HEK293 (cell line): ENCODE data around the gene SLC25A14.

Experiments
- CTCF ChIA-PET: fragments of 350-600 bp; formaldehyde crosslinking; extraction: SDS; loops from one replicate; lab custom pipeline; 2021; ENCODE audit warnings: antibody characterized with exemption; lab: Yijun Ruan, JAX
- POLR2A ChIA-PET: fragments of 300-600 bp; formaldehyde crosslinking; extraction: SDS; loops from one replicate; lab custom pipeline; 2020; ENCODE audit warnings: antibody characterized with exemption, inconsistent platforms; lab: Yijun Ruan, JAX
- H3K27ac ChIP-seq: fragments of 200-500 bp; sonication (Bioruptor generic); 2 replicates; pipeline ENCODE4 v1.5.1; 2014; ENCODE audit warnings: low read depth, low read length, control low read depth, inconsistent platforms; ENCODE audit errors: extremely low read depth
- H3K36me3 ChIP-seq, 2 experiments: fragments of 200-500 bp in 1 of 2; sonication (Bioruptor generic) in 1 of 2; 1 replicate in 1 of 2; 2 replicates in 1 of 2; pipeline ENCODE4 v1.5.1; 2014 to 2017; ENCODE audit warnings: inconsistent platforms in 2 of 2, low read length in 2 of 2; ENCODE audit not compliant: control insufficient read depth in 2 of 2, insufficient read depth in 1 of 2
- H3K4me1 ChIP-seq: fragments of 200-500 bp; sonication (Bioruptor generic); 2 replicates; pipeline ENCODE4 v1.5.1; 2014; ENCODE audit warnings: mild to moderate bottlenecking, low read length, inconsistent platforms; ENCODE audit not compliant: control insufficient read depth, insufficient read depth
- H3K4me3 ChIP-seq: 2 replicates; pipeline ENCODE4 v1.5.1; 2011; ENCODE audit warnings: low read depth, mild to moderate bottlenecking, control low read depth, low read length, moderate library complexity
- H3K9me3 ChIP-seq: fragments of 200-500 bp; sonication (Bioruptor generic); 2 replicates; pipeline ENCODE4 v1.5.1; 2014; ENCODE audit warnings: low read depth, low read length, inconsistent platforms; ENCODE audit not compliant: control insufficient read depth, insufficient read depth
- BCL11A ChIP-seq: fragments of 450-650 bp; formaldehyde crosslinking; IDR thresholded peaks from 2 replicates; pipeline ENCODE4 v1.5.1; 2016; ENCODE audit warnings: low read depth, missing biosample characterization, missing genetic modification characterization
- GLIS2 ChIP-seq: fragments of 450-650 bp; formaldehyde crosslinking; IDR thresholded peaks from 2 replicates; pipeline ENCODE4 v1.5.1; 2016; ENCODE audit warnings: missing biosample characterization, missing genetic modification characterization
- IKZF3 ChIP-seq: fragments of 450-650 bp; IDR thresholded peaks from 2 replicates; pipeline ENCODE4 v1.5.0; 2018; ENCODE audit warnings: missing biosample characterization, mild to moderate bottlenecking, missing genetic modification characterization, moderate library complexity
- ZFP37 ChIP-seq: fragments of 450-650 bp; formaldehyde crosslinking; IDR thresholded peaks from 2 replicates; pipeline ENCODE4 v1.5.1; 2016; ENCODE audit warnings: missing biosample characterization, missing genetic modification characterization
- ZNF146 ChIP-seq: fragments of 450-650 bp; formaldehyde crosslinking; IDR thresholded peaks from 2 replicates; pipeline ENCODE4 v1.5.1; 2016; ENCODE audit warnings: missing biosample characterization, missing genetic modification characterization
- ZNF23 ChIP-seq: fragments of 450-650 bp; formaldehyde crosslinking; IDR thresholded peaks from 2 replicates; pipeline ENCODE4 v1.5.1; 2016; ENCODE audit warnings: missing biosample characterization, missing genetic modification characterization, borderline replicate concordance
- ZNF521 ChIP-seq: fragments of 450-650 bp; formaldehyde crosslinking; IDR thresholded peaks from 2 replicates; pipeline ENCODE4 v1.5.1; 2017; ENCODE audit warnings: missing biosample characterization, mild to moderate bottlenecking, missing genetic modification characterization
- ZNF544 ChIP-seq: fragments of 450-650 bp; formaldehyde crosslinking; IDR thresholded peaks from 2 replicates; pipeline ENCODE4 v1.5.0; 2017; ENCODE audit warnings: missing biosample characterization, missing genetic modification characterization
- ZNF561 ChIP-seq: fragments of 450-650 bp; IDR thresholded peaks from 2 replicates; pipeline ENCODE4 v1.5.1; 2018; ENCODE audit warnings: missing biosample characterization, missing genetic modification characterization, borderline replicate concordance
- ZNF585B ChIP-seq: fragments of 450-650 bp; formaldehyde crosslinking; IDR thresholded peaks from 2 replicates; pipeline ENCODE4 v1.5.1; 2016; ENCODE audit warnings: missing biosample characterization, missing genetic modification characterization
- ZNF596 ChIP-seq: fragments of 450-650 bp; IDR thresholded peaks from 2 replicates; pipeline ENCODE4 v1.5.0; 2018; ENCODE audit warnings: missing biosample characterization, mild to moderate bottlenecking, missing genetic modification characterization, moderate library complexity
- ZNF830 ChIP-seq: fragments of 450-650 bp; IDR thresholded peaks from 2 replicates; pipeline ENCODE4 v1.5.0; 2018; ENCODE audit warnings: missing biosample characterization, missing genetic modification characterization, low read depth, mild to moderate bottlenecking, moderate library complexity
- TF ChIP-seq, protein P1 (sequence below): fragments of 450-650 bp; formaldehyde crosslinking; IDR thresholded peaks from 2 replicates; pipeline ENCODE4 v1.5.1; 2016; ENCODE audit warnings: missing biosample characterization, missing genetic modification characterization
- TF ChIP-seq, protein P2 (sequence below): fragments of 450-650 bp; formaldehyde crosslinking; IDR thresholded peaks from 2 replicates; pipeline ENCODE4 v1.5.1; 2017; ENCODE audit warnings: missing biosample characterization, missing genetic modification characterization
- TF ChIP-seq, protein P3 (sequence below): fragments of 450-650 bp; formaldehyde crosslinking; IDR thresholded peaks from 2 replicates; pipeline ENCODE4 v1.5.1; 2016; ENCODE audit warnings: missing biosample characterization, missing genetic modification characterization
- TF ChIP-seq, protein P4 (sequence below): fragments of 450-650 bp; formaldehyde crosslinking; IDR thresholded peaks from 2 replicates; pipeline ENCODE4 v1.5.1; 2016; ENCODE audit warnings: missing biosample characterization, missing genetic modification characterization
- TF ChIP-seq, protein P5 (sequence below): fragments of 450-650 bp; formaldehyde crosslinking; IDR thresholded peaks from 2 replicates; pipeline ENCODE4 v1.5.1; 2017; ENCODE audit warnings: missing biosample characterization, missing genetic modification characterization
- TF ChIP-seq, protein P6 (sequence below): fragments of 450-650 bp; formaldehyde crosslinking; IDR thresholded peaks from 2 replicates; pipeline ENCODE4 v1.5.1; 2016; ENCODE audit warnings: missing biosample characterization, missing genetic modification characterization, borderline replicate concordance

The SLC25A14 gene

DNA sequence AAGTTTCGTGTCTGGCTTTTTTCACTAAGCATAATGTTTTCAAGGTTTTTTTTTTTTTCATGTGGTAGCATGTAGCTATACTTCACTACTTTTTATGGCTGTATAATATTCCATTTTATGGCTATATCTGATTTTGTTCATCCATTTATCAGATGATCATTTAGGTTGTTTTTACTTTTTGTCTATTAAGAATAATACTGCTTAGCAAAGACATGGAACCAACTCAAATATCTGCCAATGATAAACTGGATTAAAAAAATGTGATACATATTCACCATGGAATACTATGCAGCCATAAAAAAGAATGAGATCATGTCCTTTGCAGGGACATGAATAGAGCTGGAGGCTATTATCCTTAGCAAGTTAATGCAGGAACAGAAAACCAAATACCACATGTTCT lies 38.3 kb upstream of the SLC25A14 start:
- TF ChIP-seq, protein P1, sequence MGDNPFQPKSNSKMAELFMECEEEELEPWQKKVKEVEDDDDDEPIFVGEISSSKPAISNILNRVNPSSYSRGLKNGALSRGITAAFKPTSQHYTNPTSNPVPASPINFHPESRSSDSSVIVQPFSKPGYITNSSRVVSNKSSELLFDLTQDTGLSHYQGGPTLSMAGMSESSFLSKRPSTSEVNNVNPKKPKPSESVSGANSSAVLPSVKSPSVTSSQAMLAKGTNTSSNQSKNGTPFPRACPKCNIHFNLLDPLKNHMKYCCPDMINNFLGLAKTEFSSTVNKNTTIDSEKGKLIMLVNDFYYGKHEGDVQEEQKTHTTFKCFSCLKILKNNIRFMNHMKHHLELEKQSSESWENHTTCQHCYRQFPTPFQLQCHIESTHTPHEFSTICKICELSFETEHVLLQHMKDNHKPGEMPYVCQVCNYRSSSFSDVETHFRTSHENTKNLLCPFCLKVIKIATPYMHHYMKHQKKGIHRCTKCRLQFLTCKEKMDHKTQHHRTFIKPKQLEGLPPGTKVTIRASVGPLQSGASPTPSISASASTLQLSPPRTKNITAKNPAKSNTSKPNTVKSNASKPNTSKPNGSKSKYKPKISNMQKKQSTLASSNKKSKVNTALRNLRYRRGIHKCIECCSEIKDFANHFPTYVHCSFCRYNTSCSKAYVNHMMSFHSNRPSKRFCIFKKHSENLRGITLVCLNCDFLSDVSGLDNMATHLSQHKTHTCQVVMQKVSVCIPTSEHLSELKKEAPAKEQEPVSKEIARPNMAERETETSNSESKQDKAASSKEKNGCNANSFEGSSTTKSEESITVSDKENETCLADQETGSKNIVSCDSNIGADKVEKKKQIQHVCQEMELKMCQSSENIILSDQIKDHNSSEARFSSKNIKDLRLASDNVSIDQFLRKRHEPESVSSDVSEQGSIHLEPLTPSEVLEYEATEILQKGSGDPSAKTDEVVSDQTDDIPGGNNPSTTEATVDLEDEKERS (tag by site-specific recombination): peak; percentile 89
- no peak for TF ChIP-seq ZNF561
- TF ChIP-seq, protein P2, sequence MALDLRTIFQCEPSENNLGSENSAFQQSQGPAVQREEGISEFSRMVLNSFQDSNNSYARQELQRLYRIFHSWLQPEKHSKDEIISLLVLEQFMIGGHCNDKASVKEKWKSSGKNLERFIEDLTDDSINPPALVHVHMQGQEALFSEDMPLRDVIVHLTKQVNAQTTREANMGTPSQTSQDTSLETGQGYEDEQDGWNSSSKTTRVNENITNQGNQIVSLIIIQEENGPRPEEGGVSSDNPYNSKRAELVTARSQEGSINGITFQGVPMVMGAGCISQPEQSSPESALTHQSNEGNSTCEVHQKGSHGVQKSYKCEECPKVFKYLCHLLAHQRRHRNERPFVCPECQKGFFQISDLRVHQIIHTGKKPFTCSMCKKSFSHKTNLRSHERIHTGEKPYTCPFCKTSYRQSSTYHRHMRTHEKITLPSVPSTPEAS (tag by site-specific recombination): no peak
- no peak for TF ChIP-seq BCL11A (tag by site-specific recombination)
- TF ChIP-seq ZNF521 (tag by site-specific recombination): no peak
- no peak for TF ChIP-seq ZNF23 (tag by site-specific recombination)
- TF ChIP-seq, protein P3, sequence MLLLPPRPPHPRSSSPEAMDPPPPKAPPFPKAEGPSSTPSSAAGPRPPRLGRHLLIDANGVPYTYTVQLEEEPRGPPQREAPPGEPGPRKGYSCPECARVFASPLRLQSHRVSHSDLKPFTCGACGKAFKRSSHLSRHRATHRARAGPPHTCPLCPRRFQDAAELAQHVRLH (tag by site-specific recombination): peak; percentile 72
- no peak for TF ChIP-seq ZNF544 (tag by site-specific recombination)
- TF ChIP-seq, protein P4, sequence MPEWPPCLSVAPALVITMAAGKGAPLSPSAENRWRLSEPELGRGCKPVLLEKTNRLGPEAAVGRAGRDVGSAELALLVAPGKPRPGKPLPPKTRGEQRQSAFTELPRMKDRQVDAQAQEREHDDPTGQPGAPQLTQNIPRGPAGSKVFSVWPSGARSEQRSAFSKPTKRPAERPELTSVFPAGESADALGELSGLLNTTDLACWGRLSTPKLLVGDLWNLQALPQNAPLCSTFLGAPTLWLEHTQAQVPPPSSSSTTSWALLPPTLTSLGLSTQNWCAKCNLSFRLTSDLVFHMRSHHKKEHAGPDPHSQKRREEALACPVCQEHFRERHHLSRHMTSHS: no peak
- no peak for TF ChIP-seq ZNF596 (tag by site-specific recombination)
- TF ChIP-seq ZNF585B (tag by site-specific recombination): no peak
- no peak for TF ChIP-seq ZFP37 (tag by site-specific recombination)
- no peak for TF ChIP-seq ZNF830 (tag by site-specific recombination)
- TF ChIP-seq, protein P5, sequence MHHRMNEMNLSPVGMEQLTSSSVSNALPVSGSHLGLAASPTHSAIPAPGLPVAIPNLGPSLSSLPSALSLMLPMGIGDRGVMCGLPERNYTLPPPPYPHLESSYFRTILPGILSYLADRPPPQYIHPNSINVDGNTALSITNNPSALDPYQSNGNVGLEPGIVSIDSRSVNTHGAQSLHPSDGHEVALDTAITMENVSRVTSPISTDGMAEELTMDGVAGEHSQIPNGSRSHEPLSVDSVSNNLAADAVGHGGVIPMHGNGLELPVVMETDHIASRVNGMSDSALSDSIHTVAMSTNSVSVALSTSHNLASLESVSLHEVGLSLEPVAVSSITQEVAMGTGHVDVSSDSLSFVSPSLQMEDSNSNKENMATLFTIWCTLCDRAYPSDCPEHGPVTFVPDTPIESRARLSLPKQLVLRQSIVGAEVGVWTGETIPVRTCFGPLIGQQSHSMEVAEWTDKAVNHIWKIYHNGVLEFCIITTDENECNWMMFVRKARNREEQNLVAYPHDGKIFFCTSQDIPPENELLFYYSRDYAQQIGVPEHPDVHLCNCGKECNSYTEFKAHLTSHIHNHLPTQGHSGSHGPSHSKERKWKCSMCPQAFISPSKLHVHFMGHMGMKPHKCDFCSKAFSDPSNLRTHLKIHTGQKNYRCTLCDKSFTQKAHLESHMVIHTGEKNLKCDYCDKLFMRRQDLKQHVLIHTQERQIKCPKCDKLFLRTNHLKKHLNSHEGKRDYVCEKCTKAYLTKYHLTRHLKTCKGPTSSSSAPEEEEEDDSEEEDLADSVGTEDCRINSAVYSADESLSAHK (tag by site-specific recombination): no peak
- TF ChIP-seq, protein P6, sequence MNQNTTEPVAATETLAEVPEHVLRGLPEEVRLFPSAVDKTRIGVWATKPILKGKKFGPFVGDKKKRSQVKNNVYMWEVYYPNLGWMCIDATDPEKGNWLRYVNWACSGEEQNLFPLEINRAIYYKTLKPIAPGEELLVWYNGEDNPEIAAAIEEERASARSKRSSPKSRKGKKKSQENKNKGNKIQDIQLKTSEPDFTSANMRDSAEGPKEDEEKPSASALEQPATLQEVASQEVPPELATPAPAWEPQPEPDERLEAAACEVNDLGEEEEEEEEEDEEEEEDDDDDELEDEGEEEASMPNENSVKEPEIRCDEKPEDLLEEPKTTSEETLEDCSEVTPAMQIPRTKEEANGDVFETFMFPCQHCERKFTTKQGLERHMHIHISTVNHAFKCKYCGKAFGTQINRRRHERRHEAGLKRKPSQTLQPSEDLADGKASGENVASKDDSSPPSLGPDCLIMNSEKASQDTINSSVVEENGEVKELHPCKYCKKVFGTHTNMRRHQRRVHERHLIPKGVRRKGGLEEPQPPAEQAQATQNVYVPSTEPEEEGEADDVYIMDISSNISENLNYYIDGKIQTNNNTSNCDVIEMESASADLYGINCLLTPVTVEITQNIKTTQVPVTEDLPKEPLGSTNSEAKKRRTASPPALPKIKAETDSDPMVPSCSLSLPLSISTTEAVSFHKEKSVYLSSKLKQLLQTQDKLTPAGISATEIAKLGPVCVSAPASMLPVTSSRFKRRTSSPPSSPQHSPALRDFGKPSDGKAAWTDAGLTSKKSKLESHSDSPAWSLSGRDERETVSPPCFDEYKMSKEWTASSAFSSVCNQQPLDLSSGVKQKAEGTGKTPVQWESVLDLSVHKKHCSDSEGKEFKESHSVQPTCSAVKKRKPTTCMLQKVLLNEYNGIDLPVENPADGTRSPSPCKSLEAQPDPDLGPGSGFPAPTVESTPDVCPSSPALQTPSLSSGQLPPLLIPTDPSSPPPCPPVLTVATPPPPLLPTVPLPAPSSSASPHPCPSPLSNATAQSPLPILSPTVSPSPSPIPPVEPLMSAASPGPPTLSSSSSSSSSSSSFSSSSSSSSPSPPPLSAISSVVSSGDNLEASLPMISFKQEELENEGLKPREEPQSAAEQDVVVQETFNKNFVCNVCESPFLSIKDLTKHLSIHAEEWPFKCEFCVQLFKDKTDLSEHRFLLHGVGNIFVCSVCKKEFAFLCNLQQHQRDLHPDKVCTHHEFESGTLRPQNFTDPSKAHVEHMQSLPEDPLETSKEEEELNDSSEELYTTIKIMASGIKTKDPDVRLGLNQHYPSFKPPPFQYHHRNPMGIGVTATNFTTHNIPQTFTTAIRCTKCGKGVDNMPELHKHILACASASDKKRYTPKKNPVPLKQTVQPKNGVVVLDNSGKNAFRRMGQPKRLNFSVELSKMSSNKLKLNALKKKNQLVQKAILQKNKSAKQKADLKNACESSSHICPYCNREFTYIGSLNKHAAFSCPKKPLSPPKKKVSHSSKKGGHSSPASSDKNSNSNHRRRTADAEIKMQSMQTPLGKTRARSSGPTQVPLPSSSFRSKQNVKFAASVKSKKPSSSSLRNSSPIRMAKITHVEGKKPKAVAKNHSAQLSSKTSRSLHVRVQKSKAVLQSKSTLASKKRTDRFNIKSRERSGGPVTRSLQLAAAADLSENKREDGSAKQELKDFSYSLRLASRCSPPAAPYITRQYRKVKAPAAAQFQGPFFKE (tag by site-specific recombination): no peak
- no peak for TF ChIP-seq GLIS2
- TF ChIP-seq IKZF3 (tag by site-specific recombination): no peak
- TF ChIP-seq ZNF146: peak; percentile 100
- TF ChIP-seq, all 188 proteins: peak for 3
- Histone ChIP-seq H3K27ac (no peak overlapping the region), H3K4me3 (no peak overlapping the region), H3K36me3 (no peaks in the 10 kb centered on the region), H3K4me1 (0 out of 2 replicates have a peak, but pooled peaks cover 2% of the 10 kb centered on the region), H3K9me3 (no peaks in the 10 kb centered on the region)
- POLR2A ChIA-PET: no interaction called here
- CTCF ChIA-PET: no interaction called here
